H1 (cell line): ENCODE results near the gene MAN1A2. TPM values are rescaled to one million over a fixed set of nuclear protein-coding genes. Genes with fewer than 3 reads are reported as not detected.

Source experiments
- CTCF ChIA-PET: fragments of 300-600 bp; sonication (Branson Sonifier 250); formaldehyde crosslinking; loops from one replicate; lab custom pipeline; 2021; ENCODE audit not compliant: partially characterized antibody; lab: Charles Lee
- POLR2A ChIA-PET: fragments of 300-600 bp; sonication (Branson Sonifier 250); formaldehyde crosslinking; loops from one replicate; lab custom pipeline; 2021; ENCODE audit warnings: inconsistent platforms; ENCODE audit not compliant: partially characterized antibody; lab: Charles Lee
- DNase-seq, 2 experiments: peaks; one replicate each; pipeline versions ENCODE4 v3.0.0 to v3.0.0-alpha.2; 2010 to 2022; ENCODE audit warnings: low spot score in 2 of 2, low read depth in 1 of 2, mixed read lengths in 1 of 2
- FAIRE-seq: peaks from 2 replicates; lab custom pipeline; 2011; peaks lifted over from hg19 to GRCh38; lab: Jason Lieb, UNC
- H2AFZ ChIP-seq: 2 replicates; pipeline ENCODE4 v1.8.1; 2012; ENCODE audit warnings: low read length, inconsistent platforms
- H2AK5ac ChIP-seq: 2 replicates; pipeline ENCODE4 v1.6.1; 2013; ENCODE audit warnings: low read depth, low read length
- H2BK120ac ChIP-seq: replicated peaks from 2 replicates; pipeline ENCODE3; 2013; ENCODE audit warnings: low read depth, low read length, inconsistent platforms
- H2BK12ac ChIP-seq: 2 replicates; pipeline ENCODE4 v1.6.1; 2013; ENCODE audit warnings: low read depth, low read length
- H2BK15ac ChIP-seq: 2 replicates; pipeline ENCODE4 v1.6.1; 2013; ENCODE audit warnings: low read length
- H2BK20ac ChIP-seq: 2 replicates; pipeline ENCODE4 v1.6.1; 2013; ENCODE audit warnings: low read length
- H2BK5ac ChIP-seq: 2 replicates; pipeline ENCODE4 v1.6.1; 2013; ENCODE audit warnings: low read depth, low read length
- H3K14ac ChIP-seq: 2 replicates; pipeline ENCODE4 v1.6.1; 2013; ENCODE audit warnings: inconsistent platforms; ENCODE audit not compliant: insufficient read length
- H3K18ac ChIP-seq: 2 replicates; pipeline ENCODE4 v1.6.1; 2013; ENCODE audit warnings: low read length; ENCODE audit errors: extremely low read depth
- H3K23ac ChIP-seq: 2 replicates; pipeline ENCODE4 v1.6.1; 2013; ENCODE audit warnings: inconsistent platforms; ENCODE audit not compliant: insufficient read length
- H3K23me2 ChIP-seq: 2 replicates; pipeline ENCODE4 v1.6.1; 2013; ENCODE audit warnings: low read depth, low read length
- H3K27ac ChIP-seq: 2 replicates; pipeline ENCODE4 v1.6.1; 2011; ENCODE audit warnings: low read depth, low read length, inconsistent platforms
- H3K27me3 ChIP-seq, 4 experiments: replicated peaks in 1 of 4; 1 replicate in 1 of 4; 2 replicates in 3 of 4; pipeline versions ENCODE4 v1.6.1 to v1.8.1; 2011 to 2013; ENCODE audit warnings: low read length in 3 of 4, mild to moderate bottlenecking in 3 of 4, inconsistent platforms in 2 of 4, mixed read lengths in 2 of 4, moderate library complexity in 1 of 4; ENCODE audit not compliant: control insufficient read depth in 3 of 4, insufficient read depth in 3 of 4; ENCODE audit errors: extremely low read depth in 1 of 4
- H3K36me3 ChIP-seq, 4 experiments: 2 replicates each; pipeline versions ENCODE4 v1.6.1 to v1.8.1; 2011 to 2013; ENCODE audit warnings: mild to moderate bottlenecking in 4 of 4, low read length in 3 of 4, moderate library complexity in 2 of 4, control low read depth in 1 of 4, inconsistent platforms in 1 of 4; ENCODE audit not compliant: insufficient read depth in 4 of 4, control insufficient read depth in 2 of 4
- H3K4ac ChIP-seq: replicated peaks from 2 replicates; pipeline ENCODE3; 2013; ENCODE audit warnings: low read length, low read depth, mixed read lengths, inconsistent platforms; ENCODE audit not compliant: insufficient read length
- H3K4me1 ChIP-seq, 4 experiments: replicated peaks in 1 of 4; 1 replicate in 1 of 4; 2 replicates in 3 of 4; pipeline versions ENCODE4 v1.6.1 to v1.8.1; 2011 to 2013; ENCODE audit warnings: low read length in 3 of 4, inconsistent platforms in 2 of 4, mixed read lengths in 1 of 4; ENCODE audit not compliant: insufficient read depth in 4 of 4, control insufficient read depth in 3 of 4
- H3K4me2 ChIP-seq, 2 experiments: 2 replicates each; pipeline versions ENCODE4 v1.6.1 to v1.8.1; 2011 to 2013; ENCODE audit warnings: low read depth in 2 of 2, low read length in 2 of 2, control low read depth in 1 of 2, inconsistent platforms in 1 of 2, mild to moderate bottlenecking in 1 of 2; ENCODE audit not compliant: insufficient read depth in 1 of 2
- H3K4me3 ChIP-seq, 4 experiments: fragments of 200-600, 300-600 bp in 1 of 4; sonication (generic), shearing (Covaris generic), sonication (Bioruptor Twin) in 1 of 4; 2 replicates each; pipeline versions ENCODE4 v1.5.1 to v1.8.1; 2011 to 2016; ENCODE audit warnings: low read length in 4 of 4, low read depth in 3 of 4, control low read depth in 2 of 4, inconsistent platforms in 2 of 4, mild to moderate bottlenecking in 2 of 4, mixed read lengths in 1 of 4, moderate library complexity in 1 of 4; ENCODE audit not compliant: insufficient read depth in 2 of 4; ENCODE audit errors: extremely low read depth in 1 of 4
- H3K56ac ChIP-seq: replicated peaks from 2 replicates; pipeline ENCODE3; 2013; ENCODE audit warnings: low read depth, mild to moderate bottlenecking, mixed read lengths, low read length, inconsistent platforms; ENCODE audit not compliant: insufficient read length
- H3K79me1 ChIP-seq: 2 replicates; pipeline ENCODE4 v1.6.1; 2013; ENCODE audit warnings: low read depth, low read length, control low read depth
- H3K79me2 ChIP-seq, 2 experiments: 2 replicates each; pipeline versions ENCODE4 v1.6.1 to v1.8.1; 2012 to 2013; ENCODE audit warnings: low read length in 2 of 2, mild to moderate bottlenecking in 2 of 2, inconsistent platforms in 1 of 2; ENCODE audit not compliant: insufficient read depth in 2 of 2, control insufficient read depth in 1 of 2
- H3K9ac ChIP-seq, 4 experiments: replicated peaks in 1 of 4; 1 replicate in 1 of 4; 2 replicates in 3 of 4; pipeline versions ENCODE4 v1.6.1 to v1.8.1; 2011 to 2013; ENCODE audit warnings: low read depth in 3 of 4, low read length in 3 of 4, control low read depth in 2 of 4, mild to moderate bottlenecking in 2 of 4, moderate library complexity in 2 of 4, inconsistent platforms in 1 of 4; ENCODE audit errors: extremely low read depth in 1 of 4
- H3K9me3 ChIP-seq, 2 experiments: 2 replicates each; pipeline versions ENCODE4 v1.6.1 to v1.8.1; 2012 to 2013; ENCODE audit warnings: mild to moderate bottlenecking in 2 of 2, moderate library complexity in 2 of 2, control low read depth in 1 of 2, inconsistent platforms in 1 of 2, low read depth in 1 of 2, low read length in 1 of 2, mixed read lengths in 1 of 2; ENCODE audit not compliant: insufficient read depth in 2 of 2
- H4K20me1 ChIP-seq, 2 experiments: replicated peaks in 1 of 2; 2 replicates each; pipeline versions ENCODE3 to v1.8.1; 2011 to 2013; ENCODE audit warnings: inconsistent platforms in 2 of 2, low read length in 2 of 2, mild to moderate bottlenecking in 1 of 2; ENCODE audit not compliant: insufficient read depth in 2 of 2, control insufficient read depth in 1 of 2
- H4K5ac ChIP-seq: 2 replicates; pipeline ENCODE4 v1.6.1; 2013; ENCODE audit warnings: low read length, low read depth, mixed read lengths, inconsistent platforms; ENCODE audit not compliant: insufficient read length
- H4K8ac ChIP-seq: 2 replicates; pipeline ENCODE4 v1.8.0; 2013; ENCODE audit warnings: mild to moderate bottlenecking, moderate library complexity, low read length, inconsistent platforms; ENCODE audit not compliant: insufficient read depth; ENCODE audit errors: extremely low read depth
- H4K91ac ChIP-seq: replicated peaks from 2 replicates; pipeline ENCODE3; 2013; ENCODE audit warnings: low read length, mixed read lengths, inconsistent platforms; ENCODE audit not compliant: insufficient read length
- GTF2F1 ChIP-seq: IDR thresholded peaks from 2 replicates; pipeline ENCODE4 v1.6.1; 2012; ENCODE audit warnings: low read depth, low read length, improper control_type of control experiment, borderline replicate concordance
- RAD21 ChIP-seq, 2 experiments: IDR thresholded peaks in 1 of 2; conservative IDR thresholded peaks in 1 of 2; 2 replicates each; pipeline ENCODE4 v1.6.1; 2011; ENCODE audit warnings: low read depth in 2 of 2, low read length in 2 of 2, improper control_type of control experiment in 1 of 2, inconsistent platforms in 1 of 2, mild to moderate bottlenecking in 1 of 2, moderate library complexity in 1 of 2
- WGBS, 2 experiments: shearing (Covaris generic) in 1 of 2; methylation state at CpG; one replicate each; pipeline versions ENCODE4 v1.1.6 to v1.1.7; 2013 to 2015; ENCODE audit warnings: low lambda C conversion rate in 2 of 2, mixed read lengths in 2 of 2, inconsistent platforms in 1 of 2, low coverage in 1 of 2, missing lambda C conversion rate in 1 of 2; ENCODE audit not compliant: insufficient replicate concordance in 2 of 2, insufficient coverage in 1 of 2, insufficient read length in 1 of 2; ENCODE audit errors: extremely low coverage in 1 of 2, missing lambda C conversion rate in 1 of 2; 5-methylcytosine and 5-hydroxymethylcytosine counted together
- polyA plus RNA-seq, 7 experiments: library from polyadenylated mRNA; depleted of rRNA in 3 of 7; stranded (reverse) in 5 of 7; unstranded in 2 of 7; fragments of >200 nt in 5 of 7; fragments of 200-250 nt in 2 of 7; gene quantifications; 1 replicate in 5 of 7; 2 replicates in 1 of 7; 4 replicates in 1 of 7; pipeline versions ENCODE4 v1.2.1 to v1.2.3, GENCODE V29; 2011 to 2013; ENCODE audit warnings: missing spikeins in 2 of 7, mixed read lengths in 2 of 7
- total RNA-seq: library from RNA; stranded (reverse); fragmentation: NEBNext Ultra II Directional; extraction: Animal tissue kit (Norgen Biotek cat#: 25700); gene quantifications from 2 replicates; pipeline ENCODE4 v1.2.1, GENCODE V29; 2021

MAN1A2 gene
- total and polyA plus RNA-seq, 2 of the 8 experiments (the other 6 are each of a cell fraction or from before 2014, with no cell fraction given): 5.5 to 18.8 TPM

- Histone ChIP-seq H3K4me3 (peak overlapping the region in 1 of 4 experiments; percentile 87; a peak in 3 of 8 replicates), H2BK5ac (no peak overlapping the region), H3K23me2 (peaks cover 12% of the 10 kb centered on the region), H4K8ac (no peak overlapping the region), H3K9me3 (no peaks in the 10 kb centered on the region), H2BK12ac (no peak overlapping the region), H4K5ac (no peak overlapping the region), H3K4ac (no peak overlapping the region), H3K79me1 (no peaks in the 10 kb centered on the region), H4K91ac (no peak overlapping the region), H2BK20ac (no peak overlapping the region), H3K14ac (no peak overlapping the region), H3K36me3 (no peaks in the 10 kb centered on the region), H2AK5ac (no peak overlapping the region), H3K4me2 (peak overlapping the region; percentile 38 to 47; a peak in 3 of 4 replicates), H3K4me1 (peaks cover 0 to 9% (median 1%) of the 10 kb centered on the region in 4 experiments; a peak in 2 of 7 replicates), H2AFZ (no peak overlapping the region), H3K56ac (no peak overlapping the region), H3K23ac (no peak overlapping the region), H4K20me1 (peaks cover 0 to 4% of the 10 kb centered on the region in 2 experiments), H3K27ac (no peak overlapping the region), H3K9ac (no peak overlapping the region), H2BK120ac (no peak overlapping the region), H3K27me3 (no peaks in the 10 kb centered on the region; a peak in 1 of 7 replicates), H3K79me2 (peaks cover 5 to 66% of the 10 kb centered on the region in 2 experiments; a peak in 3 of 4 replicates), H3K18ac (no peak overlapping the region), H2BK15ac (no peak overlapping the region)
- 90% methylated on average over 2 of the region's 2 CpGs; no CpG with 5 or more reads in 1 of the 2 experiments for WGBS, 2 experiments
- no peak for DNase-seq
- no peak for FAIRE-seq
- POLR2A ChIA-PET: no interaction called here
- TF ChIP-seq RAD21 (IDR thresholded peaks at IDR 0.05 in 1 of 2, conservative IDR thresholded peaks at IDR 0.05 in 1 of 2; ENCODE audit: low read depth in 2 of 2, low read length in 2 of 2) (no peak), GTF2F1 (no peak)
- CTCF ChIA-PET: interaction anchor here (1.3 kb wide), 1 partner anchor 388 kb away, joined by 3 read pairs; no protein-coding TSS in a partner anchor
Measured at GRCh38 chr1:117370071-117370470, 2.8 kb downstream of the MAN1A2 start.
